HEK293 (cell line): ENCODE measurements around the gene CAND1.

Experiments used
- CTCF ChIA-PET: fragments of 350-600 bp; formaldehyde crosslinking; extraction: SDS; loops from one replicate; lab custom pipeline; 2021; ENCODE audit warnings: antibody characterized with exemption; lab: Yijun Ruan, JAX
- POLR2A ChIA-PET: fragments of 300-600 bp; formaldehyde crosslinking; extraction: SDS; loops from one replicate; lab custom pipeline; 2020; ENCODE audit warnings: antibody characterized with exemption, inconsistent platforms; lab: Yijun Ruan, JAX
- H3K27ac ChIP-seq: fragments of 200-500 bp; sonication (Bioruptor generic); 2 replicates; pipeline ENCODE4 v1.5.1; 2014; ENCODE audit warnings: low read depth, low read length, control low read depth, inconsistent platforms; ENCODE audit errors: extremely low read depth
- H3K36me3 ChIP-seq, 2 experiments: fragments of 200-500 bp in 1 of 2; sonication (Bioruptor generic) in 1 of 2; 1 replicate in 1 of 2; 2 replicates in 1 of 2; pipeline ENCODE4 v1.5.1; 2014 to 2017; ENCODE audit warnings: inconsistent platforms in 2 of 2, low read length in 2 of 2; ENCODE audit not compliant: control insufficient read depth in 2 of 2, insufficient read depth in 1 of 2
- H3K4me1 ChIP-seq: fragments of 200-500 bp; sonication (Bioruptor generic); 2 replicates; pipeline ENCODE4 v1.5.1; 2014; ENCODE audit warnings: mild to moderate bottlenecking, low read length, inconsistent platforms; ENCODE audit not compliant: control insufficient read depth, insufficient read depth
- H3K4me3 ChIP-seq: 2 replicates; pipeline ENCODE4 v1.5.1; 2011; ENCODE audit warnings: low read depth, mild to moderate bottlenecking, control low read depth, low read length, moderate library complexity
- H3K9me3 ChIP-seq: fragments of 200-500 bp; sonication (Bioruptor generic); 2 replicates; pipeline ENCODE4 v1.5.1; 2014; ENCODE audit warnings: low read depth, low read length, inconsistent platforms; ENCODE audit not compliant: control insufficient read depth, insufficient read depth
- CTCF ChIP-seq: fragments of 450-650 bp; formaldehyde crosslinking; IDR thresholded peaks from 2 replicates; pipeline ENCODE4 v1.5.1; 2016; ENCODE audit warnings: missing biosample characterization, missing genetic modification characterization
- FEZF1 ChIP-seq: fragments of 450-650 bp; formaldehyde crosslinking; IDR thresholded peaks from 2 replicates; pipeline ENCODE4 v1.5.1; 2016; ENCODE audit warnings: missing biosample characterization, missing genetic modification characterization
- GLI2 ChIP-seq: fragments of 450-650 bp; formaldehyde crosslinking; IDR thresholded peaks from 2 replicates; pipeline ENCODE4; 2017; ENCODE audit warnings: missing biosample characterization, missing genetic modification characterization, low read depth, borderline replicate concordance
- OSR2 ChIP-seq: fragments of 450-650 bp; formaldehyde crosslinking; IDR thresholded peaks from 2 replicates; pipeline ENCODE4 v1.5.1; 2016; ENCODE audit warnings: missing biosample characterization, missing genetic modification characterization
- SCRT1 ChIP-seq: fragments of 450-650 bp; formaldehyde crosslinking; IDR thresholded peaks from 2 replicates; pipeline ENCODE4 v1.5.1; 2016; ENCODE audit warnings: missing biosample characterization, missing genetic modification characterization, borderline replicate concordance
- ZBTB44 ChIP-seq: fragments of 450-650 bp; IDR thresholded peaks from 2 replicates; pipeline ENCODE4 v1.5.1; 2018; ENCODE audit warnings: missing biosample characterization, mild to moderate bottlenecking, missing genetic modification characterization
- ZNF140 ChIP-seq: fragments of 450-650 bp; formaldehyde crosslinking; IDR thresholded peaks from 2 replicates; pipeline ENCODE4 v1.5.1; 2016; ENCODE audit warnings: missing biosample characterization, missing genetic modification characterization
- ZNF148 ChIP-seq: fragments of 450-650 bp; formaldehyde crosslinking; IDR thresholded peaks from 2 replicates; pipeline ENCODE4 v1.5.0; 2017; ENCODE audit warnings: missing biosample characterization, missing genetic modification characterization, borderline replicate concordance
- ZNF174 ChIP-seq: fragments of 450-650 bp; formaldehyde crosslinking; IDR thresholded peaks from 2 replicates; pipeline ENCODE4 v1.5.0; 2017; ENCODE audit warnings: missing biosample characterization, mild to moderate bottlenecking, missing genetic modification characterization
- ZNF221 ChIP-seq: fragments of 450-650 bp; formaldehyde crosslinking; IDR thresholded peaks from 2 replicates; pipeline ENCODE4 v1.5.1; 2017; ENCODE audit warnings: missing biosample characterization, missing genetic modification characterization, borderline replicate concordance
- ZNF248 ChIP-seq: fragments of 450-650 bp; formaldehyde crosslinking; IDR thresholded peaks from 2 replicates; pipeline ENCODE4 v1.5.1; 2017; ENCODE audit warnings: missing biosample characterization, missing genetic modification characterization
- ZNF366 ChIP-seq: fragments of 450-650 bp; formaldehyde crosslinking; conservative IDR thresholded peaks from 2 replicates; pipeline ENCODE4 v1.5.1; 2016; ENCODE audit warnings: missing biosample characterization, missing genetic modification characterization
- ZNF473 ChIP-seq: fragments of 450-650 bp; formaldehyde crosslinking; IDR thresholded peaks from 2 replicates; pipeline ENCODE4 v1.5.1; 2017; ENCODE audit warnings: missing biosample characterization, missing genetic modification characterization
- ZNF549 ChIP-seq: fragments of 450-650 bp; IDR thresholded peaks from 2 replicates; pipeline ENCODE4 v1.5.1; 2018; ENCODE audit warnings: missing biosample characterization, missing genetic modification characterization, mild to moderate bottlenecking, inconsistent platforms, moderate library complexity
- ZNF558 ChIP-seq: fragments of 450-650 bp; formaldehyde crosslinking; IDR thresholded peaks from 2 replicates; pipeline ENCODE4 v1.5.1; 2016; ENCODE audit warnings: missing biosample characterization, missing genetic modification characterization
- ZNF610 ChIP-seq: fragments of 450-650 bp; formaldehyde crosslinking; IDR thresholded peaks from 2 replicates; pipeline ENCODE4 v1.5.1; 2016; ENCODE audit warnings: missing biosample characterization, missing genetic modification characterization, borderline replicate concordance
- ZNF654 ChIP-seq: fragments of 450-650 bp; formaldehyde crosslinking; IDR thresholded peaks from 2 replicates; pipeline ENCODE4 v1.5.1; 2016; ENCODE audit warnings: low read depth, missing biosample characterization, missing genetic modification characterization
- ZNF658 ChIP-seq: fragments of 450-650 bp; formaldehyde crosslinking; IDR thresholded peaks from 2 replicates; pipeline ENCODE4; 2016; ENCODE audit warnings: missing biosample characterization, missing genetic modification characterization
- ZNF785 ChIP-seq: fragments of 450-650 bp; formaldehyde crosslinking; IDR thresholded peaks from 2 replicates; pipeline ENCODE4 v1.5.1; 2016; ENCODE audit warnings: missing biosample characterization, missing genetic modification characterization

Gene CAND1

GRCh38 chr12:67222302-67222701 is 46.9 kb upstream of the CAND1 start (continued):
- TF ChIP-seq CTCF (tag by site-specific recombination) (no peak), ZNF610 (tag by site-specific recombination) (no peak), ZNF654 (peak; percentile 49)

- CTCF ChIA-PET = no interaction called here
- no peak overlapping the region for H3K27ac ChIP-seq
- H3K9me3 ChIP-seq = no peaks in the 10 kb centered on the region
- H3K4me1 ChIP-seq = no peaks in the 10 kb centered on the region
- H3K36me3 ChIP-seq = no peaks in the 10 kb centered on the region
- no peak overlapping the region for H3K4me3 ChIP-seq
- POLR2A ChIA-PET = no interaction called here
- TF ChIP-seq ZNF366 (0 out of 2 replicates have a peak, but pooled peaks have one; percentile 20), SCRT1 (tag by site-specific recombination) (no peak)
Observed at GRCh38 chr12:67223225-67223624, 45.9 kb upstream of the CAND1 start.

- H3K9me3 ChIP-seq = no peaks in the 10 kb centered on the region
- POLR2A ChIA-PET = no interaction called here
- TF ChIP-seq FEZF1 (no peak), ZNF473 (tag by site-specific recombination) (no peak), GLI2 (tag by site-specific recombination) (no peak), ZNF658 (tag by site-specific recombination) (no peak), ZNF549 (tag by site-specific recombination) (no peak), ZNF558 (tag by site-specific recombination) (no peak), ZNF248 (tag by site-specific recombination) (no peak), ZBTB44 (no peak), ZNF174 (tag by site-specific recombination) (no peak), OSR2 (tag by site-specific recombination) (no peak), ZNF148 (no peak), ZNF785 (tag by site-specific recombination) (no peak), ZNF140 (tag by site-specific recombination) (no peak), ZNF366 (no peak), ZNF221 (tag by site-specific recombination) (no peak)
- TF ChIP-seq, all 188 proteins: peak for 0
- H3K36me3 ChIP-seq = no peaks in the 10 kb centered on the region
- no peaks in the 10 kb centered on the region for H3K4me1 ChIP-seq
- H3K27ac ChIP-seq = no peak overlapping the region
- CTCF ChIA-PET = interaction anchor here (0.9 kb wide), 1 partner anchor 76 kb away, joined by 4 read pairs; no protein-coding TSS in a partner anchor
- H3K4me3 ChIP-seq = no peak overlapping the region
Observed at GRCh38 chr12:67237231-67237630, 31.9 kb upstream of the CAND1 start.
